DMS153 treated with DMSO at 0.1 percent for 48 hours (cell line): ENCODE results near the gene OR4D1.
"Not testable (repeated sequence)": the region's sequence is repeated elsewhere in the genome, so short reads cannot be mapped to it uniquely, and the experiment has no call there.

Source experiments
- DNase-seq: peaks from one replicate; lab custom pipeline; 2025; ENCODE audit not compliant: unreplicated experiment; lab: John Stamatoyannopoulos, UW

OR4D1 gene

DNA sequence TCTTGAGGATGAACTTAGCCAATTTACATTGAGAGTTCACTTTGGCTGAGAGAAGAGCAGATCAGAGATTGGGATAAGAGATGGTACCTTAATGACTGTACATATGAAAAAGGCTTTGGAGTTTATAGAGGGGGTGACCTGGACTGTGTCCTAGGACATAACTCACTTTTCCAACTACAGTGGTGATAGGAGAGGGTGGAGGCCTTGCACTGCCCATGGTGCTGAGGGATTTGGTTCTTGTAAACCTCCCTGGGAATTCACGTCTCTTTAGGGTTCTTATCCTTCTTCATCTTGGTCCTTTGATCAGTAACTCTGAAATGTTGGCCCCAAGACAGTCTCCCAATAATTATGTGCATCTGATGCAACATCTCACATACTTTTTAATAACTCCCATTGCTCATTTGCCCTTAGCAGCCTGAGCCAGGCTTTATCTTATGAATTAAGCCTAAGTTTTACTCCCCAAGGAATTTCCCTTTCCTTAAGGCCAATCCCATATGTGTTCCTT, at the start of gene OR4D1:
OR4D1 (plus strand) TSS at position 455 of the 505 bp plus-strand sequence. CDS start 6,770 bp downstream, outside the sequence.
- DNase-seq = no peak

DNA sequence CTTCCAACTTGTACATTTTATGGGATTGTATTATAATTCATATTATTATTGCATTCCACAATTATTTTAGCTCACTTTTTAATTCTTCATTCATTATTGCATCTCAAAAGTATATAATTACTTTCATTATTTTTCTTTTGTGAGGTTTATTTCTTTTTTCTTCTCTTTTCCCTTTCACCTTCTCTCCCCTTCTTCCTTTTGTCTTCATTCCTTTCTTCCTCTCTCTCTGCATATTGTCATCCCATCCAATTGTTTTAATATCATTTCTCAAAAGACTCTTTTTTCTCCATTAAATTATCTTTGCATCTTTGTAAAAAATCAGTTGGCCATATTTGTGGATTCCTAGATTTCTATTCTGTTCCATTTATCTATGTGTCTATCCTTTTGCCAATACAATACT, 47.7 kb upstream of the OR4D1 start:
- no peak for DNase-seq

DNA sequence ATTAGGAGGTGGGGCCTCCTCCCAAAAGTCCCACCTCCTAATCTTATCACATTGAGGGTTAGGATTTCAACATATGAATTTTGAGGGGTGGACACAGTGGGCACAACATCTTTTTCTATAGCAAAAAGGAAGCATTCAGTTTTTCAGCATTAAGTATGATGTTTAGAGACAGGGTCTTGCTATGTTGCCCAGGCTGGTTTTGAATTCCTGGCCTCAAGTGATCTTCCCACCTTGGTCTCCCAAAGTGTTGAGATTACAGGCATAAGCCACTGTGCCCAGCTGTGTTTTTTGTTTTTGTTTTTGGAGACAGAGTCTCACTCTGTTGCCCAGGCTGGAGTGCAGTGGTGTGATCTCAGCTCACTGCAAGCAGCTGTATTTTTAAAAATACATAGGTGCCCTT, 46.3 kb upstream of the OR4D1 start:
- not testable (repeated sequence) for DNase-seq

DNA sequence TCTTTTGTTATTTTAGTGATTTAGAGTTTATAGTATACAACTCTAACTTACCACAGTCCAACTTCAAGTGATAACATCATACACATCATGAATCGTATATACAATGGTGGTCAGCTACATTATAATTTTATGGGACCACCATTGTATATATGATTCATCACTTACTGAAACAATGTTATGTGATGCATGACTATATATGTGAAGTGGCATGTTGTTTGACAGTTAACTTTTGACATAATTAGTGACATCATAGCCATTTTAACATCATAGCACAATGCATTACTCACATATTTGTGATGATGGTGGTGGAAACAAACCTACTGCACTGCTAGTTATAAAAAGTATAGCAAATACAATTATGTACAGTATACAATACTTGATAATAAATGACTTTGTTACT, 43.1 kb upstream of the OR4D1 start:
- no peak for DNase-seq

DNA sequence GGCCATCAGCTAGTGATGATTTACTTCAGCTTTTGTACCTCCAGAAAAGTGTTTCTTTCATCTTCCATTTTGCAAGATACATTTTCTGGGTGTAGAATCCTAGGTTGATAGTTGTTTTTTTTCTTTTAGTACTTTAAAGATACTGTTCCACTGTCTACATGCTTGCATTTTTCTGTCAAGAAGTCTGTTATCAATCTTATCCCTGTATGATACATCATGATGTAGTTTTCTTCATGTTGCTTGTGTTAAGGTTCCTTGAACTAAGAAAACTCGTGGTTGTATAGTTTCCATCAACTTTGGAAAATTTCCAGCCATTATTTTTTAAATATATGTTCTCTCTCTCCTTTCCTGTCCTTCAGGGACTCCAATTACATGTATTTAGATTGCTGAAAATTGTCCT, 40.9 kb upstream of the OR4D1 start:
- DNase-seq = no peak

DNA sequence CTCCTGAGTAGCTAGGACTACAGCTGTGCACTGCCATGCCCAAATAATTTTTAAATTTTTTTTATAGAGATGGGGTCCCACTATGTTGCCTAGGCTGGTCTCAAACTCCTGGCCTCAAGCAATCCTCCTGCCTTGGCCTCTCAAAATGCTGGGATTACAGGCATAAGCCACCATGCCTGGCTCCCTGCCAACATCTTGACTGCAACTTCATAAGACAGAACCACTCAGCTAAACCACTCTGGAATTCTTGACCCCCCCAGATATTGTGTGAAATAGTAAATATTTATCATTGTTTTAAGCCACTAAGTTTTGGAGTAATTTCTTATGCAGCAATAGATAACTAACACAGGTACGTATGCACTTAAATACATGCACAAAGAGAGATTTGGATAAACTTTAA, 39.0 kb upstream of the OR4D1 start:
- no peak for DNase-seq

DNA sequence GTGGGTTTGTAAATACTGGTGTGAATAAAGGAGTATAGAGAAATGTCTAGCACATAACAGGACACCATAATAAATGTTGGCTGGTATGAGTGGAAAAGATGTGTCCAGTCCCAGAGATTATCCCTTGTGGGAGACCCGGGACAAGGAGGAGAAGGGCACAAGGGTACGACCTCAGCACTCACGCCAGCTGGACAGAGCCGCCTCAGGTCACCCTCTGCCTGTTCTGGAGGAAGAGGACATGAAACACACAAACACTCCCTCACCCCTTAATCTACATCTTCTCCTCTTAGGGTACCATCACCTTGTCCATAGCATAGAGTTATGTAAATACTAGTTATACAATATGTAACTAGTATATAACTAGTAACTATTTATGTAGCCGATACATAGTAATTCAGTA, 38.2 kb upstream of the OR4D1 start:
- DNase-seq = no peak

DNA sequence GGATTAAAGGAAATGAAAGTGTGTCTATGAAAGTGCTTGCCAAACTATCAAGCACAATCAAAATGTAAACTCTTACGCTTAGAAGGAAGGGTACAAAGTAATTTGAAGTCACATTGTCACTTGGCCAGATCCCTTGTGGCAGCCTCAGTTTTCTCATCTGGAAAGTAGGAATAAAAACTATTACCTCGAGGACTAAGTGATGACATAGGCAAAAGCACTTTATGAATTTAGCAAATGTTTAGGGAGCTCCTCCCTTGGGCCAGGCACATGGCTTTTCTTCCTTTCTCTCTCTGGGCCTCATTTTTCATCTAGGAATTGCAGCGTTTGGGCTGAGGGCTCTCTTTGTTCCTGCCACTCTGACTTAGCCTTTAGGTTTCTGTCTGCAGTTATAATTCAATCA, 36.5 kb upstream of the OR4D1 start:
- DNase-seq = no peak

DNA sequence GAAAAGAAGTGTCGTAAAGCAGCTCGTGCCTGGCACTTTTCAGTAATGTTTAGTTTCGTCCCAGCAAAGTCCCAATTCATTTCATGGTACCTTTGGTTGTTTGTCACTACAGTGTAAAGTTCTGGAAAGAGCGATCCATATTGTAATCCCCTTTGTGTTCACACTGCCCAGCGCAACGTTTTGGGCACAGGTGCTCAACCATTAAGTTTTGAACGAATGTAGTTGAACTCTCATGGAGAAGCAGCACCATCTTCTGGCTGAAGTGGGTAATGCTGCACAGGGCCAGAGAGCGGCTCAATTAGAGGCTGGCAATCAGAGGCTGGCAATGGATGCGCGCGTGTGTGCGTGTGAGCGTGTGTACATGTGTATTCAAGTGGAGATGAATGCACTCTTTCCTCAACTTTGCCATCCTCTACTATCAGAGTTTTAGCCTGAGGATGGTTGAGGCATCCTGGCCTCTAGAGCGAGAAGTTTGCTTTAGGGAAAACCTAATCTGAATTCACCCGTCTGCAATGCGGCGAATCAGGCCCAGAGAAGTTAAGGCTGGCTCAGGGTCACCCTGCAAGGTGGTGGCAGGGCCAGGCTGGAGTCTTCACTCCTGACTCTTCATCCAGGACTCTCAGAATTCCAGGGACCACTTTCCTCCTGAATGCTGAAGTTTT, 35.1 kb upstream of the OR4D1 start:
- peak; percentile 64 for DNase-seq

DNA sequence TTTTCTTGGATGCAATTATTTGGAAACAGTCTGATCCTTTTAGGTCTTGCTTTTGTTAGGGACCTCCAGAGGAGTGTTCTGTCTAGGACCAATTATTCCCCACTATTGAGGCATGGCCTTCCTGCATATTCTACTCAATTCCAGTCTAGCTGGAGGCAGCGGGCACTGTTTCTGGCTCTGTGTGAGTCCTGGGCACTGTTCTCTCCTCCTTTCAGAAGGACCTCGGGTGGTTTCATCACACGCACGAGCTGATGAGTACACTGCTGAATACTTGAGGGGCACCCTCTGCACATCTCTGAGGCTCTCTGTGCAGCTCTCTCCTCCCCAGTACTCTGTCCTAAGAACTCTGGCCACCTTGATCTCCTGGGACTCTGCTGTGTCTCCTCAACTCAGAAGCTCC, 34.2 kb upstream of the OR4D1 start:
- DNase-seq = no peak

DNA sequence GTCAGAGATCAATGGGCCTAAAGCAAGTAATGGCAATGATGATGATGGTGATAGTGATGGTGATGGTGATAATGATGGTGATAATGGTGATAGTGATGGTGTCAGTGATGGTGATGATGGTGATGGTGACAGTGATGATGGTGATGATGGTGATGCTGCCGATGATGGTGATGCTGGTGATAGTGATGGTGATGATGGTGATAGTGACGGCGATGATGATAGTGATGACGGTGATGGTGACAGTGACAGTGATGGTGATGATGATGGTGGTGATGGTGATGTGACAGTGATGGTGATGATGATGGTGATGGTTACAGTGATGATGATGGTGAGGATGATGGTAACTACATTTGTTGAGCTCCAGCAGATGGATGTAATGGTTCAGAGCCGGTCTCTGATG, 30.8 kb upstream of the OR4D1 start:
- no peak for DNase-seq

DNA sequence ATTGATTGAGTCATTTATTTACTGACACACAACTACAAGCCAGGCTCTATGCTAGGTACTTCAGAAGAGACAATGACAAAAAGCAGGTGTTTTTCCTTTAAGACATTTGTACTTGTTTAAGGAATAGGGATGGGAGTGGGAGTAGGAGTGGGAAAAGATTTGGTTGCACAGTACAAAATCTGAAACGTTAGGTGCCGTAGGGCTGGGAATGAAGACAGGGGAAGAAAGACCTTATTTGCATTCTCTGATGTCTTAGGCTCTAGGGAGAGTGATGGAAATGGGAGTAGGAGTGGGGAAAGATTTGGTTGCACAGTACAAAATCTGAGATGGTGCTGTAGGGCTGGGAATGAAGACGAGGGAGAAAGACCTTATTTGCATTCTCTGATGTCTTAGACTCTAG, 28.7 kb upstream of the OR4D1 start:
- no peak for DNase-seq

DNA sequence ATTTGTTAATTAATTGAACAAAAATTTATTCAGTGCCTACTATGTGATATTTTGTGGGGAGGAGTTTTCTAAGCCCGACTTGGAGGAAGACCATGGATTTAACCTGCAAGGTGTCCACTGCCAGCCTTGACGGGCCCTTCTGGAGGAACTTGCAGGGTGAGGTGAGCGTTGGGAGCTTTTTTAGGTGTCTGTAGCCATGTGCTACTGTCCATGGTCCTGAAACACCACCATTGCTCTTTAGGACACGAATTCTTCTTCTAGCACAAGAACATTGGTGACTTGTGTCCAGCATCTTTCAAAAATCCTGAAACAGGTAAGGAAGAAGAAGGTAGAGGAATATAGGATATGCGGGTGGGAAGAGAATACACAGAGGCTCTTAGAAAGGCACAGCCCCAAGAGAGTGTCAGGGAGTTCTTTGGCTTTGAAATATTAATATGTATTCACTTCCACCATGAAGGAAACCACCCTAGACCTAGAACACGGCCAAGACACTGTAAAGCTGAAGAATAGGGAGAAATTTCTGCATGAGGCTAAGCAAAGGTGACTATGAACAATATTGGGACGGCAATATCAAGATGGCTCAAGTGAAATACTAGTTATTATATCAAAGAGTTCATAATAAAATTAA, 27.9 kb upstream of the OR4D1 start:
- DNase-seq = no peak

DNA sequence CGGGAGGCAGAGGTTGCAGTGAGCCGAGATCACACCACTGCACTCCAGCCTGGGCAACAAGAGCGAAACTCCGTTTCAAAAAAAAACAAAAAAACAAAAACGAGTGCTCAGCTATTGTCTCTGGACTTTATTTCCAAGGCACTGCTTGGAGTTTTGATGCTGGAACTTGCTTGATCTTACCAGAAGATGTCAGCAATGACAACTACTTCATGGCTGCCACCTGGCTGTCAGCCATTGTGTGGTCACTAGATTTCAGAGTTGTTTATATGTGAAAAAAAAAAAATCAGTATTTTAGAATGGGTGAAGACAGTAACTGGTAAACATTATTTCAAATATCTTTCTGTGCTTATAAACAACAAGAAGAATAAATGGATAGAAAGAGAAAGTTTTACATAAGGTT, 26.3 kb upstream of the OR4D1 start:
- DNase-seq = peak; percentile 5

DNA sequence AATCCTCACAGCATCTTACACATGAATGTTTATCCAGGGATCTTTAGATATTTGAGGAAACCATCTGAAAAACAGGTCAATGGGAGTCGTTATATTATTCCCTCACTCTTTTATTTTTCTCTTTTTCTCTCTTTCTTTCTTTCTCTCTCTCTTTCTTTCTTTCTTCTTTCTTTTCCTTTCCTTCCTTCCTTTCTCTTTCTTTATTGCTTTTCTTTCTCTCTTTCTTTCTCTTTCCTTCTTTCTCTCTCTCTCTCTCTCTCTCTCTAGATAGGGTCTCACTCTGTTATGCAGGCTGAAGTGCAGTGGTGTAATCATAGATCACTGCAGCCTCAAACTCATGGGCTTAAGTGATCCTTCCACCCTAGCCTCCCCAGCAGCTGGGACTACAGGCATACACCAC, 20.3 kb upstream of the OR4D1 start:
- no peak for DNase-seq

DNA sequence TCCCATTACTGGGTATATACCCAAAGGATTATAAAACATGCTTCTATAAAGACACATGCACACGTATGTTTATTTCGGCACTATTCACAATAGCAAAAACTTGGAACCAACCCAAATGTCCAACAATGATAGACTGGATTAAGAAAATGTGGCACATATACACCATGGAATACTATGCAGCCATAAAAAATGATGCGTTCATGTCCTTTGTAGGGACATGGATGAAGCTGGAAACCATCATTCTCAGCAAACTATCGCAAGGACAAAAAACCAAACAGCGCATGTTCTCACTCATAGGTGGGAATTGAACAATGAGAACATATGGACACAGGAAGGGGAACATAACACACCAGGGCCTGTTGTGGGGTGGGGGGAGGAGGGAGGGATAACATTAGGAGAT, 15.5 kb upstream of the OR4D1 start:
- not testable (repeated sequence) for DNase-seq

DNA sequence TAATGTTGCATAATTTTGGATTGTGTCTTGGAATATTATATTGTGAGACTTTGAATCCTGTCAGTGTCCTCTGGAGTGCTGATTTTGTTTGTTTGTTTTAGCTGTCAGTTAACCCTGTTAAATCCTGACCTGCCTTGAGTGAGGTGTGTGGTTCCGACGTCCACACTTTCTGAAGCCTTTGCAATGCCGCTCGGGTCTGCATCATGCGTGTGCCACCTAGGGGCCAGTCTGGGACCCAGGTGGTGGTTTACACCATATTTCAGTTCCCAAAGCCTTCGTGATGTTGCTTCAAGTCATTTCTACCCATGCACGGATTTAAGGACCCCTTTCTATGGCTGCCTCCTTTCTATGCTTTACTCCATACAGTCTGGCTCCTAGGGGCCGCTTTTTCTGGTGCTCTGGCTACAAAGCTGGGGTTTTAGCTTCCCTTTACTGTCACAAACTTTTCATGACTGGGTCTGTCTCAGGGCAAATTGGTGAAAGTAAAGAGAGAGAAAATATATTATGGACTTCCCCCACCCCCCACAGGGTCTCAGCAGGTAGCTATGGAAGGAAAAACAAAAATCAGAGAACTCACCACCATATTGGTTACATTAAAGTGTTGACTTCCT, 11.4 kb upstream of the OR4D1 start:
- no peak for DNase-seq

DNA sequence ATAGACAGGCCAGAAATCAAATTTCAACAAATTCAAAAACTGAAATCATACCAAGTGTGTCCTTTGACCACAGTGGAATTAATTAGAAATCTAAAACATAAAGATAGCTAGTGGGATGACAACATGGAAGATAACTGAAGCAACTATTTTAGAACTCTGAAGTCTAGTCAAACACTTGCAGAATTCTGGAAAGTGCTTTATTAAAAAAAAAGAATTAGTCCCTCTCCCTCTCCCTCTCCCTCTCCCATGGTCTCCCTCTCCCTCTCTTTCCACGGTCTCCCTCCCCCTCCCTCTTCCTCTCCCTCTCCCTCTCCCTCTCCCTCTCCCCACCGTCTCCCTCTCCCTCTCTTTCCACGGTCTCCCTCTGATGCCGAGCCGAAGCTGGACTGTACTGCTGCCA, 6.7 kb upstream of the OR4D1 start:
- no peak for DNase-seq

DNA sequence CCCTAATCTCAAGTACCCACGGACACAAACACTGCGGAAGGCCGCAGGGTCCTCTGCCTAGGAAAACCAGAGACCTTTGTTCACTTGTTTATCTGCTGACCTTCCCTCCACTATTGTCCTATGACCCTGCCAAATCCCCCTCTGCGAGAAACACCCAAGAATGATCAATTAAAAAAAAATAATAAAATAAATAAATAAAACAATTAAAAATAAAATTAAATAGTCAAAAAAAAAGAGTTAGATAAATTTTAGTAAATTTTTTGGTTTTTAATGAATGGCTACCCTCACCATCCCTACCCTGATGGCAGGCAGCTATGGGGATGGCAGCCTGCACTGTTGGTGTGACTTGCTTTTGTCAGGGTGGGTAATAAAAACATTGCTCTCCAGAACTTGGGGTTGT, 4.8 kb upstream of the OR4D1 start:
- DNase-seq = not testable (repeated sequence)

DNA sequence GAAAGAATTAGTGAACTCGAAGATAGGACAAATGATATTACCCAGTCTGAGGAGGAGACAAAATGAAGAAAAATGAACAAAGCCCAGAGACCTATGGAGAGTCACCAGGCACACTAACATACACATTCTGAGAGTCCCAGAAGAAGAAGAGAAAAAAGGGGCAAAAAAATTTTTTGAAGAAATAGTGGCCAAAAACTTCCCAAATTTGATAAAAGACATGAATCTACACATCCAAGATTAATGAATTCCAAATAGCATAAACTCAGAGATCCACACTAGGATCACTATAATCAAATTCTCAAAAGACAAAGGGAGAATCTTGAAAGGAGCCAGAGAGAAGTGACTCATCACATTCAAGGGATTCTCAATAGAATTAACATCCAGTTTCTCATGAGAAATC, 3.4 kb upstream of the OR4D1 start:
- DNase-seq = no peak

DNA sequence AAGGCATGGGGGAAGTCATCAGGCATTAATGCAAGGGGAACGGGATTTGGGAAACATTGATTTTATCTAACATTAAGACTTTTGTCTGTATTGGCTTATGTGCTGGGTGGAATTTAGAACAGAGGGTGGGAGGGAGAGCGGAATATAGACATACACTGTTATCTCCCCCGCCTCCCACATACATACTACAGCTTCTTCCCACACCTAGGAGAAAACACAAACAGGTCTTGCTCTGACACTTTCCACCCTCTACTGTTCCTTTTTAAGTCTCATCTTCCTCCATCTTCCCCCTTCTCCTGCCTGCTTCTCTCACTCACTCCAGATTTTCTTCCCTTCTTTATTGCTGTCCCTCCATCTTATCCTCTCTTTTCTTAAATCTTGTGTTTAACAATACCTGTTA, 425 bp downstream of the OR4D1 start:
- DNase-seq = no peak

DNA sequence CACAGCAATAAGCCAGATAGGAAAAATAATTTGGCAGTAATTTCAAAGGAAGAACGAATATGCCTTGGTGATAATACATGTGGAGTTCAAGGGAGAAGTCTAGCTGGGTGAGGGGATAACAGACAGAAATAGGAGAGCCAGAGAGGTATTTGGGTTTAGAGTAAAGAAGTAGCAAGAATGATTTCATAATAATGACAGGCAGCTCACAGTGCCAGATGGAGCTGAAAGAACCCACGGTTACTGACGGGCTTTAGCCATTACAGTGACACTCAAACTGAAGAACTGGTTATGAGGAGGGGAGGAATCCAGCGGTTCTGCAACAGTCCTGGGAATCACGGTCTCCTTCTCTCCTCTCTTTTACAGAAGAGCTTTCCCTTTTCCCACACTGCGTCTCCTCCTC, 2.2 kb downstream of the OR4D1 start:
- DNase-seq = no peak
